ENCODE measurements around the gene STN1.

The STN1 gene

GRCh38 chr10:103855852-103856796, 61.9 kb downstream of the STN1 start:
- Mint-ChIP-seq H3K27me3 (ENCODE audit: low read depth) (peaks cover 69% of the 10 kb centered on the region), H3K9me3 (no peaks in the 10 kb centered on the region), H3K4me3 (peak overlapping the region; percentile 47), H3K4me1 (ENCODE audit: low read depth) (peaks cover 9% of the 10 kb centered on the region), H3K36me3 (ENCODE audit: low read depth) (no peaks in the 10 kb centered on the region), H3K27ac (no peak overlapping the region)
- DNase-seq (ENCODE audit: low spot score), result no peak

GRCh38 chr10:103855424-103855823, 62.6 kb downstream of the STN1 start, which contains the start of gene SH3PXD2A:
Gene SH3PXD2A, minus strand, starts transcription at chr10:103855576. Its CDS starts 310 bp downstream, at chr10:103855266.
- H3K36me3 Mint-ChIP-seq (ENCODE audit: low read depth), result no peaks in the 10 kb centered on the region
- no peak for DNase-seq (ENCODE audit: low spot score)
- peaks cover 9% of the 10 kb centered on the region for H3K4me1 Mint-ChIP-seq (ENCODE audit: low read depth)
- H3K9me3 Mint-ChIP-seq, result no peaks in the 10 kb centered on the region
- no peak within 1 kb of the TSS for H3K27ac Mint-ChIP-seq
- peak within 1 kb of the TSS; percentile 83 for H3K4me3 Mint-ChIP-seq
- peaks cover 72% of the 10 kb centered on the region for H3K27me3 Mint-ChIP-seq (ENCODE audit: low read depth)

GRCh38 chr10:103854686-103855391, 63.1 kb downstream of the STN1 start:
- H3K9me3 Mint-ChIP-seq, result no peaks in the 10 kb centered on the region
- peaks cover 9% of the 10 kb centered on the region for H3K4me1 Mint-ChIP-seq (ENCODE audit: low read depth)
- no peak overlapping the region for H3K27ac Mint-ChIP-seq
- H3K27me3 Mint-ChIP-seq (ENCODE audit: low read depth), result peaks cover 77% of the 10 kb centered on the region
- H3K4me3 Mint-ChIP-seq, result peak overlapping the region; percentile 83
- H3K36me3 Mint-ChIP-seq (ENCODE audit: low read depth), result no peaks in the 10 kb centered on the region
- DNase-seq (ENCODE audit: low spot score), result no peak

GRCh38 chr10:103854265-103854685, 63.7 kb downstream of the STN1 start:
- Mint-ChIP-seq H3K4me3 (peak overlapping the region; percentile 83), H3K36me3 (ENCODE audit: low read depth) (no peaks in the 10 kb centered on the region), H3K4me1 (ENCODE audit: low read depth) (peaks cover 9% of the 10 kb centered on the region), H3K27me3 (ENCODE audit: low read depth) (peaks cover 80% of the 10 kb centered on the region), H3K27ac (no peak overlapping the region), H3K9me3 (no peaks in the 10 kb centered on the region)
- DNase-seq (ENCODE audit: low spot score), result no peak

GRCh38 chr10:103853428-103854264, 64.3 kb downstream of the STN1 start:
- Mint-ChIP-seq H3K4me1 (ENCODE audit: low read depth) (peaks cover 10% of the 10 kb centered on the region), H3K4me3 (peak overlapping the region; percentile 83), H3K27ac (no peak overlapping the region), H3K36me3 (ENCODE audit: low read depth) (no peaks in the 10 kb centered on the region), H3K27me3 (ENCODE audit: low read depth) (peaks cover 75% of the 10 kb centered on the region), H3K9me3 (no peaks in the 10 kb centered on the region)
- no peak for DNase-seq (ENCODE audit: low spot score)

GRCh38 chr10:103852856-103853255, 65.1 kb downstream of the STN1 start:
- H3K4me3 Mint-ChIP-seq, result no peak overlapping the region
- no peak for DNase-seq (ENCODE audit: low spot score)
- H3K9me3 Mint-ChIP-seq, result no peaks in the 10 kb centered on the region
- no peak overlapping the region for H3K27ac Mint-ChIP-seq
- peaks cover 14% of the 10 kb centered on the region for H3K4me1 Mint-ChIP-seq (ENCODE audit: low read depth)
- peaks cover 76% of the 10 kb centered on the region for H3K27me3 Mint-ChIP-seq (ENCODE audit: low read depth)
- H3K36me3 Mint-ChIP-seq (ENCODE audit: low read depth), result no peaks in the 10 kb centered on the region

GRCh38 chr10:103852189-103852711, 65.7 kb downstream of the STN1 start:
- H3K4me1 Mint-ChIP-seq (ENCODE audit: low read depth), result peaks cover 16% of the 10 kb centered on the region
- H3K9me3 Mint-ChIP-seq, result no peaks in the 10 kb centered on the region
- no peak overlapping the region for H3K27ac Mint-ChIP-seq
- H3K4me3 Mint-ChIP-seq, result no peak overlapping the region
- H3K36me3 Mint-ChIP-seq (ENCODE audit: low read depth), result no peaks in the 10 kb centered on the region
- no peak for DNase-seq (ENCODE audit: low spot score)
- peaks cover 70% of the 10 kb centered on the region for H3K27me3 Mint-ChIP-seq (ENCODE audit: low read depth)

GRCh38 chr10:103851261-103851660, 66.7 kb downstream of the STN1 start:
- DNase-seq (ENCODE audit: low spot score), result no peak
- Mint-ChIP-seq H3K27me3 (ENCODE audit: low read depth) (peaks cover 60% of the 10 kb centered on the region), H3K4me3 (no peak overlapping the region), H3K27ac (no peak overlapping the region), H3K4me1 (ENCODE audit: low read depth) (peaks cover 22% of the 10 kb centered on the region), H3K36me3 (ENCODE audit: low read depth) (no peaks in the 10 kb centered on the region), H3K9me3 (no peaks in the 10 kb centered on the region)

GRCh38 chr10:103850572-103850895, 67.5 kb downstream of the STN1 start:
- H3K27me3 Mint-ChIP-seq (ENCODE audit: low read depth), result peaks cover 55% of the 10 kb centered on the region
- no peak for DNase-seq (ENCODE audit: low spot score)
- H3K4me3 Mint-ChIP-seq, result no peak overlapping the region
- no peak overlapping the region for H3K27ac Mint-ChIP-seq
- peaks cover 29% of the 10 kb centered on the region for H3K4me1 Mint-ChIP-seq (ENCODE audit: low read depth)
- no peaks in the 10 kb centered on the region for H3K9me3 Mint-ChIP-seq
- H3K36me3 Mint-ChIP-seq (ENCODE audit: low read depth), result no peaks in the 10 kb centered on the region

GRCh38 chr10:103849880-103850571, 68.0 kb downstream of the STN1 start:
- peaks cover 30% of the 10 kb centered on the region for H3K4me1 Mint-ChIP-seq (ENCODE audit: low read depth)
- no peaks in the 10 kb centered on the region for H3K9me3 Mint-ChIP-seq
- no peaks in the 10 kb centered on the region for H3K36me3 Mint-ChIP-seq (ENCODE audit: low read depth)
- no peak overlapping the region for H3K4me3 Mint-ChIP-seq
- peaks cover 55% of the 10 kb centered on the region for H3K27me3 Mint-ChIP-seq (ENCODE audit: low read depth)
- no peak for DNase-seq (ENCODE audit: low spot score)
- H3K27ac Mint-ChIP-seq, result no peak overlapping the region

GRCh38 chr10:103849212-103849877, 68.6 kb downstream of the STN1 start:
- no peaks in the 10 kb centered on the region for H3K36me3 Mint-ChIP-seq (ENCODE audit: low read depth)
- H3K4me1 Mint-ChIP-seq (ENCODE audit: low read depth), result peaks cover 29% of the 10 kb centered on the region
- no peaks in the 10 kb centered on the region for H3K9me3 Mint-ChIP-seq
- no peak for DNase-seq (ENCODE audit: low spot score)
- H3K4me3 Mint-ChIP-seq, result no peak overlapping the region
- H3K27ac Mint-ChIP-seq, result no peak overlapping the region
- peaks cover 50% of the 10 kb centered on the region for H3K27me3 Mint-ChIP-seq (ENCODE audit: low read depth)

- no peak overlapping the region for H3K4me3 Mint-ChIP-seq
- no peaks in the 10 kb centered on the region for H3K36me3 Mint-ChIP-seq (ENCODE audit: low read depth)
- peaks cover 37% of the 10 kb centered on the region for H3K27me3 Mint-ChIP-seq (ENCODE audit: low read depth)
- no peaks in the 10 kb centered on the region for H3K9me3 Mint-ChIP-seq
- no peak for DNase-seq (ENCODE audit: low spot score)
- H3K27ac Mint-ChIP-seq, result no peak overlapping the region
- peaks cover 26% of the 10 kb centered on the region for H3K4me1 Mint-ChIP-seq (ENCODE audit: low read depth)
These were observed 70.0 kb downstream of the STN1 start for GRCh38 chr10:103847909-103848468.
